GM12878 (cell line): ENCODE data around the gene SOX18. TPM values are rescaled to one million over a fixed set of nuclear protein-coding genes. Genes with fewer than 3 reads are reported as not detected.

ENCODE experiments used
- CEBPB ChIP-seq, 2 experiments: fragments of 150-350 bp in 1 of 2; IDR thresholded peaks; 2 replicates each; pipeline ENCODE4 v1.6.1; 2012 to 2014; ENCODE audit warnings: low read depth in 2 of 2, low read length in 2 of 2, borderline replicate concordance in 1 of 2, inconsistent platforms in 1 of 2
- CUX1 ChIP-seq: IDR thresholded peaks from 2 replicates; pipeline ENCODE4 v1.6.1; 2012; ENCODE audit warnings: improper control_type of control experiment, low read depth, low read length; ENCODE audit not compliant: insufficient replicate concordance
- DPF2 ChIP-seq: fragments of 450-650 bp; IDR thresholded peaks from 2 replicates; pipeline ENCODE4 v1.6.1; 2017; ENCODE audit warnings: mild to moderate bottlenecking
- IKZF2 ChIP-seq, 2 experiments: fragments of 450-650 bp; IDR thresholded peaks; 2 replicates each; pipeline ENCODE4 v1.6.1; 2017; ENCODE audit warnings: mild to moderate bottlenecking in 2 of 2, moderate library complexity in 2 of 2
- RELB ChIP-seq: fragments of 450-650 bp; IDR thresholded peaks from 2 replicates; pipeline ENCODE4 v1.6.1; 2017; ENCODE audit warnings: low read depth, mild to moderate bottlenecking, moderate library complexity
- SRF ChIP-seq, 2 experiments: IDR thresholded peaks; 2 replicates each; pipeline ENCODE4 v1.6.1; 2011; ENCODE audit warnings: low read depth in 2 of 2, low read length in 2 of 2, mild to moderate bottlenecking in 1 of 2, moderate library complexity in 1 of 2
- polyA plus RNA-seq, 11 experiments: library from polyadenylated mRNA; depleted of rRNA in 4 of 11; unstranded in 6 of 11; stranded (reverse) in 5 of 11; fragments of >200 nt; fragmentation: Nextera tagmentation in 4 of 11; fragmentation: Illumina TruSeq in 1 of 11; extraction: Ambion mirVana in 4 of 11; extraction: Trizol in 1 of 11; gene quantifications; 1 replicate in 1 of 11; 2 replicates in 10 of 11; pipeline versions ENCODE4 v1.2.1 to v1.2.3, GENCODE V29; 2011 to 2016; ENCODE audit warnings: inconsistent platforms in 2 of 11, missing spikeins in 2 of 11, low read depth in 1 of 11
- total RNA-seq, 4 experiments: library from RNA; depleted of rRNA in 3 of 4; stranded (reverse); fragments of >200 nt in 3 of 4; fragmentation: Illumina TruSeq in 1 of 4; extraction: Trizol in 1 of 4; gene quantifications; 2 replicates each; pipeline versions ENCODE4 v1.2.1 to v1.2.3, GENCODE V29; 2013 to 2021

SOX18 gene
- total and polyA plus RNA-seq, 10 of the 15 experiments (the other 5 are each of a cell fraction or from before 2014, with no cell fraction given): 0.05 to 5.6 (median 0.28) TPM; not detected in 3

- TF ChIP-seq CUX1 (no peak), DPF2 (no peak), IKZF2 (IDR thresholded peaks at IDR 0.05) (no peak), RELB (no peak), SRF (IDR thresholded peaks at IDR 0.05; ENCODE audit: low read depth in 2 of 2, low read length in 2 of 2) (no peak), CEBPB (IDR thresholded peaks at IDR 0.05; ENCODE audit: borderline replicate concordance in 1 of 2, low read depth in 2 of 2, low read length in 2 of 2) (no peak)
Measured at GRCh38 chr20:64091340-64091739, 41.9 kb upstream of the SOX18 start (continued).
